Epithelial cell of alveolus of lung (primary cell): ENCODE measurements around the gene TAOK2. TPM values are rescaled to one million over a fixed set of nuclear protein-coding genes. Genes with fewer than 3 reads are reported as not detected.

Source experiments
- total RNA-seq: library from RNA; depleted of rRNA; stranded (reverse); fragments of >200 nt; gene quantifications from 2 replicates; pipeline ENCODE4 v1.2.1, GENCODE V29; 2015

TAOK2 gene
- 29.0 and 56.0 TPM in 2 replicates for total RNA-seq

DNA sequence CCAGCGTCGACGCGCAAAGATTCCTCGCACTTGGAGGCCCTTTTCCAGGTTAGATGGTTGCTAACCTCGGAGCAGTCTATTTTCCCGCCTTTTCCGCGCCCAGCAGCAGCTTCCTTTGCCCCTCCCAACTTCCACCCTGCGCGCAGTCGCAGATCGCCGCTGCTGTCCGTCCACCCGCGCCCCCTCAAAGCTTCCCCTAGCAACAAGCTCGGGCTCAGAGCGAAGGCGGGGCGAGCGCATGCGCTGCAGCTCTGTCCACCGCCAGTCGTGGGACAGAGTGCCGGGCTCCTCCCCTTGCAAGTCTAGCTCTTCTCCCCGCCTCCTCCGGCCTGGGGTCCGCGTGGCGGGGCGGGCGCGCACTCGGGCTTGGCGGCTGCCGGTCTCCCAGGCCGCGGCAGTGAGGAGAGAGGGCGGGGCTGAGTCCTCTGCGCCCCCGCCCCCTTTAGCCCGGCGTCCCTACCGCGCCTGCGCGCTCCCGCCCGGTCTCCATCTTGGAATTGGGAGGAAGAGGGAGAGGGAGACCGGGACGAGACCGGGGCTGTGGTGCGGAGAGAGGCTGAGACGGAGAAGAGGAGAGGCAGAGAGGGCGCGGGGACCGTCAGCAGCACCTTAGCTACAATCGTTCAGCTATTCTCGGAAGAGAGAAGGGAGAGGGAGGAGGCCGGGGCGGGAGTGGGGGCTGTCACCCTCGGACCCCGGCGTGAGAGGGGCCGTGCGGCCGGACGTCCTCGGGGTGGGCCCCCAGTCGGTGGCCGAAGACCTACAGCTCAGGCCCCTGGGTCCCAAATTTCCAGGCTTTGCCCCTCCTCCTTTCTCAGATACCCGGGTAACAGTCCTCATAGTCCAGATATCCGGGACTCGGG is at the start of gene TAOK2:
TAOK2 (plus strand) TSS at position 485 of the 863 bp plus-strand sequence. CDS start 3,905 bp downstream, outside the sequence.

DNA sequence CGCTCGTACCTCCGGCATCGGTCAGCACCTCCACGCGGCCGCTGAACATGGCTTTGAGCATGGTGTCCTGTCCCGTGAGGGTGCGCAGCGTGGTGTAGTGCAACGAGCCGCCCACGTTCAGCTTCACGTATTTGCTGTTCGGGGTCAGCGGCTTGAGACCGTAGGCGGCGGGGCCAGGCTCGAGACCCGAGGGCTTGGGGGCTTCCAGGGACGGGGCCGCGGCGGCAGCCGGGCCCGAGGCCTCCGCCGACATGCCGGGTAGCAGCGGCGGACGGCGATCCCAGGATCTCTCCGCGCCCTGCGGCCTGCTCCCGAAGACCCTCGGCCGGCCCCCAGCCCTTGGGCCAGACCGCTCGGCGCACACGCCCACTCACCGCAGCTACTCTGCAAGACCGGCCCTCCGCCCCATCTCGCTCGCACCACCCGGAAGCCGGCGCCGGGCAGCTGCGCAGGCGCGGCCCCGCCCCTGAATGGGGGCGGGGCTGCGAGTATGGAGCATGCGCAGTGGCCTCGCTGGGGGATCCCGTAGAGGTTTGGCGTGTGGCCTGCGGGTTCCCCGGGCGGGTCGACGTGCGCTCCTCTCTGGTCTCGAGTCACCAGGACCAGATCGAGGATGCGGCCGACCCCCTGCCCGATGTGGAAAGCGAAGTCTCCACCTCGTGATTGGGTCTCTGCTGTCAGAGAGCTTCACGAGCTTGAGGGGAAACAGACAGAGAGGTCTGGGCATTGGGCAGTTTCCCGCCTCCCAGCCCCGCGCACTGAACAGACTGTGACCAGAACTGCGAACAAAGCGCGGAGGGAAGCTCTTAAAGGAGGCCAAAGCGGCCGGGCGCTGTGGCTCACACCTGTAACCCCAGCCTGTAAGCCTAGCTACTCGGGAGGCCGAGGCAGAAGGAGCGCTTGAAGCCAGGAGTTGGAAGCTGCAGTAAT is 47.6 kb upstream of the TAOK2 start, which contains the start of gene KCTD13:
KCTD13 (minus strand) TSS at position 446 of the 930 bp plus-strand sequence; CDS start at position 253, 193 bp downstream.

DNA sequence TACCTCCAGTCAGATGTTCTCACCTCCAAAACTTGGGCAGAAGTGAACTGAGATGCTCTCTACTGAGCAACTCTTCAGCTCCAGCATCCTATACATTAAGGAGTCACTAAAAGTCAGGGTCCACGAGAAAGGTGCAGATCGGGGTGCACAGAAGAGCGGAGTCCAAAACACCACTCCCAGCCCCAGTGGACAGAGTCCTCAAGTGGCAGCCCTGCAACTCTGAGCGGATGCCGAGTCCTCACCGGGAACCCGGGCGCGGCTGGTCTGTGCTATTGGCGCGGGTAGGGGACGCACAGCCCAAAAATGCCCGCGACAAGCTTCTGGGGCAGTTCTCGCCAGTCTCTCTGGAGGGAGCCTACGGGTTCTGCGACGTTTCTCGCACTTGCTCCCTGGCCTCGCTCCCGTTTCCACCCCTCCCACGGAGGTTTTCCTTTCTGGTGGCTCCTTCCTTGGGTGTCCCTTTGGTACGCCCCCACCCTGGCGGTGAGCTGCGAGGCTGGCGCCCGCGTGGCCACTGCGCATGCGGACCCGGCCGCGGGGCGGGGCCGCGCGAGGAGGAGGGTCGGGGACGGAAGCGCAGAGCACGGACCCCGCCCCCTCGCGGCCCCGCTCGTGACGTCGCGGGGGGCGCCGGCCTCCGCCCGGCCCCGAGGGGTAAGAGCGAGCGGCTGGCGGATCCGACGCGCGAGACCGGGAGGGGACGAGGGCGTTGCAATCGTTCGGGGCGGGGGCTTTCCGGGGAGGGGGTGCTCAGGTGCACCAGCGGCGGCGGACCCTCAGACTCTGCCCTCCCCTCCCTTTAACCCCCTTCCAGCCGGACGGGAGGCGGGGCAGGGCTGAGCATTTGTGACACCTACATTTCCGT is 12.0 kb upstream of the TAOK2 start, which contains the start of gene TMEM219:
TMEM219 (plus strand) TSS at position 601 of the 865 bp plus-strand sequence. CDS start 1,065 bp downstream, outside the sequence.

DNA sequence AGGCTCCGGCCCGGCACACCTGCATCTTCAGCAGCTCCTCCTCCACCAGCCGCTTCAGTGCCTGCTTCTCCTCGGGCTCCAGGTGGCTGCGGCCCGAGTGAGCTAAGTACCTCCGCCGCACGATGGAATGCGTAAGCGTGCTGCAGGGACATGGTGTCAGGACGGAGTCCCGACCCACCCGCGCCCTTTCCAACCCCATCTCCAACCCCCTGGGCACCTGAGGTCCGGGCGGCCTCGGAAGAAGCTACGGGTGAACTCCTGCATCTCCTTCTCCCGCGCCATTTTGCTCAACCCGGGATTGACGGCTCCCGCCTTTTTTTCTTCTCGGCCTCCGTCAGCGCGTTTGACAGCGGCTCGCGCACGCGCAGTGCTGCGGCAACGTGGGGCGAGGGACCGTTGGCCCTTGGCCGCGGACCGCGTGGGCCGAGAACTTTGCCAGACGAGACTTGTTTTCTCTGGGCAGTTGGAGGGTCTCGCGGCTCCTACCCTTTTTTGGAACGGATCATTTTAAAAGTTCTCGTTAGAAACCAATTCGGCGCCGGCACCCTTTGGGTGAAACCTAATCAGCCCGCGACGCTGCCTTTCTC is 21.7 kb downstream of the TAOK2 start, which contains the start of gene HIRIP3:
HIRIP3 (minus strand) TSS at position 294 of the 587 bp plus-strand sequence; CDS start at position 282, 12 bp downstream.

DNA sequence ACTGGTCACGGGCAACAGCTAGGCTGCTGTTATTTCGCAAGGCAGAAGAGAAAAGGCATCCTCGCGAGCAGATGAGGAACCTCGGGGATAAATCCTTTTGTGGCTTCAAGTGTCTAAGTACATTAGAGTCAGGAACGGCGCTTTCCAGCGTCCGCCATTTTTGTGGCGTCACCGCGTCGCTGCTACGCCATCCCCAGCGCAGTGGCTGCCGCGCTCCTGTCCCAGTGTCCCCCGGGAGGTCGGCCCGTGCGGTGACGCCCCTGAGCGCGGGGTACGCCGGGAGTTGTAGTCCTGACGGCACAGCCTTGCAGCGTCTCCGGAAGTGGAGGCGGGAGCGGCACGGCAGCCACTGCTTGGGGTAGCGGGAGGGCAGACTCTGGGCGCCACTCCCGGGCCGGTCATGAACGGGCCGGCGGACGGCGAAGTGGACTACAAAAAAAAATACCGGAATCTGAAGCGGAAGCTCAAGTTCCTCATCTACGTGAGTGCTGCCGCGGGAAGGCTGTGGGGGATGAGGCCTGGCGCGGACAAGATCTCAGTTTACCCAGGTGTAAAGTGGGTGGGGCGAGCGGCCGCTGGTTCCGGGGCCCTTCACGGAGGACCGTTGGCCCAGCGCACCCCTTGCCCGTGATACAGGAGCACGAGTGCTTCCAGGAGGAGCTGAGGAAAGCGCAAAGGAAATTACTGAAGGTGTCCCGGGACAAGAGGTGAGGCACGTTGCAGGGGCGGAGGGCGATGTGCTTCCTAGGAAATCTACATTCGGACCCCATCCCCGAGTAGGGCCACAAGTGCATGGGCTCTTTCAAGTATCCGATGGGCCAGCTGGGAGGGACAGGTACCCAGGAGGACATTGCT is 22.5 kb downstream of the TAOK2 start, which contains the start of gene INO80E:
INO80E (plus strand) TSS at position 331 of the 855 bp plus-strand sequence; CDS start at position 401, 70 bp downstream.

DNA sequence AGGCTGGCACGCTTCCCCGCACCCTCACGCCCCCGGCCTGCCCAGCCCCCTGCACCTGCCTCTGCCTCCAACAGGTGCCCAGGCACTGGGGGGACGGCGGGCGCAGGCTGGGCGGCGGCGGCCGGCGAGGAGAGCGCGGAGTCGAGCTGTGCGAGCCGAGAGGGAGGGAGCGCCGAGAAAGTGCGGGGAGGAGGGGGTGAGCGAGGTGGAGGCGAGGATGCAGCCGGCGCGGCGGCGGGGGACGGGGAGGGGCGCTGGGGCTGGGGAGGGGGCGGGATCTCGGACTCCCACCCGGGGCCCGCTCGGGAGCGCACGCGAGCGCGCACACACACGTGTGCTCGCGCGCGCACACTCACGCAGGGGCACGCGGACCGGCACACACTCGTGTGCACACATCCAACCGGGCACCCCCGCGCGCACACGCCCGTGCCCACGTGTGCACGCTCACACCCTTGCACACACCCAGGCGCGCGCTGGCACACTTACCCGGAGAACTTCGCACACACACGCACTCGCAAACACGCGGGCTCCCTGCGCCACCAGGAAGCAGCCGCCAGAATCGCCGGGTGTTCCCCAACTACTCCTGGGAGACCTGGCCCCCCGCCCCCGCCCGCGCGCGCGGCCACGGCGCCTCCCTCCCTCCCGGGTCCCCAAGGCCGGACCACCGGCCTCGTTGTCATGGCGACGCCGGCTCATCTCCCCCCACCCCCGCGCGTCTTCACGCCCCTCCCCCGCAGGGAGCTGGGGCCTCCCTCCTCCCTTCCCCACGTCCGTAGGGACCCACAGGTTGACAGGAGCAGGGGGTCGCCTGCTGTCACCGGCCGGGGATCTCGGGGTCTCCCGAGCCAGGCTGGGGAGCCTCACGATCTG is 37.4 kb downstream of the TAOK2 start, which contains the start of gene DOC2A:
DOC2A (minus strand) TSS at position 184 of the 870 bp plus-strand sequence. CDS start 805 bp downstream, outside the sequence.

DNA sequence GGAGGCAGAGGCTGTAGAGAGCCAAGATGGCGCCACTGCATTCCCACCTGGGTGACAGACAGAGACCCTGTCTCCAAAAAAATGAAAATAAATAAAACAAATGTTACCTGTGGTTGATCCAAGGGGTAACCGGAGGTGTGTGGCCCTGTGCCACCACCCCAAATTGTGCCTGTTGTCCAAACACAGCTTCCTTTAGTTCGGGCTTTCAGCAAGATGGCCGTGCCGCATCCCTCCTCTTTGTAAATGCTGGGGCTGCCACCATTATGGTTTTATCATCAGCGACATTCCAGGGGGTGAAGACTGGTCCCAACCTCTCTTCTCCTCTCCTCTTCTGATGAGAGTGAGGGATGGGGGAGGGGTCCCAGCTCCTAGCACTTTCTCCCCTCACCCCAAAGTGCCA is 49.2 kb downstream of the TAOK2 start, which contains the start of gene C16orf92:
C16orf92 (plus strand) TSS at position 312 of the 400 bp plus-strand sequence. CDS start 143 bp downstream, outside the sequence.

DNA sequence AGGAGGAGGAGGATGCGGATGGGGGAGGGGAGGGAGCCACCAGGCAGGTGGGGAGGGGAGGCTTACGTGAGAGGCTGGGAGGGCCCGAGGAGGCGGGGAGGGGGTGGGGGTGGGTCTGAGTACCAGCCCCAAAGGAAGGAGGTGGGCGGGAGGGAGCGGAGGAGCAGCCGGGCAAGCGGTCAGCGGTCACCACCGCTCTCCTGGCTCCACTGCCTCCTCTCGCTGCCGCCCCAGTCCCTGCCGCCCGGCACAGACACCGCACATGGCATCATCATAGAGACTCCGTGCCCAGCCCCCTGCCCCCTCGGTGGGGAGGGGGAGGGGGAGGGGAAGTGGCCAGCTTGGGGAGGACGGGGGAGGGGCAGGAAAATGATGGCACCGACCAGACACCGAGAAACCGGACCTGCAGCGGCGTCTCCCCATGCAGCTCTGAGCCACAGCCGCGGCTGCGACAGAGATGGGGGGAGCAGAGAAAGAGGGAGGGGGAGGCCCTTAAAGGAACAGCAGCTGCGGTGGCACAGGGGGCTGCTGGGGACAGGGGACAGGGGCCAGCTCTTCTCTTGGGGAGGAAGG is 57.3 kb downstream of the TAOK2 start, which contains the start of gene TLCD3B:
TLCD3B (minus strand) TSS at position 431 of the 573 bp plus-strand sequence. CDS start 744 bp downstream, outside the sequence.

Other genes starting within 250 kb of the TAOK2 start
- gene C16orf54, start 227.9 kb upstream of the TAOK2 start, total RNA-seq: not detected in 2 replicates
- not detected in 2 replicates for gene ZG16, start 195.6 kb upstream of the TAOK2 start, total RNA-seq
- gene KIF22, start 183.1 kb upstream of the TAOK2 start, total RNA-seq: 36.6 and 60.4 TPM in 2 replicates
- gene MAZ, start 167.3 kb upstream of the TAOK2 start, total RNA-seq: 144 and 189 TPM in 2 replicates
- gene PRRT2, start 161.7 kb upstream of the TAOK2 start, total RNA-seq: 2.5 and 26.6 TPM in 2 replicates
- 38.3 and 49.5 TPM in 2 replicates for gene PAGR1, start 157.7 kb upstream of the TAOK2 start, total RNA-seq
- gene MVP, start 153.4 kb upstream of the TAOK2 start, total RNA-seq: 290 and 371 TPM in 2 replicates
- gene CDIPT, start 110.6 kb upstream of the TAOK2 start, total RNA-seq: 89.0 and 173 TPM in 2 replicates
- 18.2 and 39.8 TPM in 2 replicates for gene SEZ6L2, start 74.3 kb upstream of the TAOK2 start, total RNA-seq
- 6.5 and 9.8 TPM in 2 replicates for gene ASPHD1, start 73.4 kb upstream of the TAOK2 start, total RNA-seq
- 8.3 and 16.5 TPM in 2 replicates for gene KCTD13, start 47.6 kb upstream of the TAOK2 start, total RNA-seq
- gene TMEM219, start 11.8 kb upstream of the TAOK2 start, total RNA-seq: 169 and 182 TPM in 2 replicates
- 14.2 and 24.0 TPM in 2 replicates for gene HIRIP3, start 21.7 kb downstream of the TAOK2 start, total RNA-seq
- gene INO80E, start 22.4 kb downstream of the TAOK2 start, total RNA-seq: 52.6 and 194 TPM in 2 replicates
- 0.52 and 2.7 TPM in 2 replicates for gene DOC2A, start 37.2 kb downstream of the TAOK2 start, total RNA-seq
- not detected in 2 replicates for gene C16orf92, start 49.3 kb downstream of the TAOK2 start, total RNA-seq
- gene TLCD3B, start 57.4 kb downstream of the TAOK2 start, total RNA-seq: 0.16 TPM in 1 of 2 replicates, not detected in the other
- 2,073 and 2,863 TPM in 2 replicates for gene ALDOA, start 91.9 kb downstream of the TAOK2 start, total RNA-seq
- 151 and 157 TPM in 2 replicates for gene PPP4C, start 102.1 kb downstream of the TAOK2 start, total RNA-seq
- gene TBX6, start 118.1 kb downstream of the TAOK2 start, total RNA-seq: 0.13 and 2.6 TPM in 2 replicates
- gene YPEL3, start 122.3 kb downstream of the TAOK2 start, total RNA-seq: 15.8 and 91.5 TPM in 2 replicates
- 0.13 and 4.2 TPM in 2 replicates for gene GDPD3, start 139.7 kb downstream of the TAOK2 start, total RNA-seq
- gene MAPK3, start 149.4 kb downstream of the TAOK2 start, total RNA-seq: 75.4 and 127 TPM in 2 replicates
- gene CORO1A, start 209.7 kb downstream of the TAOK2 start, total RNA-seq: 9.1 and 13.5 TPM in 2 replicates
- gene BOLA2B, start 219.8 kb downstream of the TAOK2 start, total RNA-seq: 220 and 267 TPM in 2 replicates
- 64.3 and 179 TPM in 2 replicates for gene SLX1A, start 220.0 kb downstream of the TAOK2 start, total RNA-seq
- 7.4 and 18.7 TPM in 2 replicates for gene SULT1A3, start 225.4 kb downstream of the TAOK2 start, total RNA-seq